IMR-90 (cell line): ENCODE data around the gene ATP9B. TPM values are rescaled to one million over a fixed set of nuclear protein-coding genes. Genes with fewer than 3 reads are reported as not detected.

ENCODE experiments used
- ATAC-seq: fragments of 200-7000 bp; cut with Tn5 transposase; 2 replicates; pipeline ENCODE4 v1.9.1; 2020; ENCODE audit warnings: low read depth, mild to moderate bottlenecking, moderate library complexity
- BruUV-seq: library from RNA; stranded (reverse); fragments of 400-500 nt; replicated peaks from 2 replicates; lab custom pipeline; 2021; lab: Mats Ljungman, UMichigan
- CTCF ChIA-PET: fragments of 300-600 bp; formaldehyde crosslinking; extraction: SDS; loops from one replicate; lab custom pipeline; 2021; ENCODE audit warnings: antibody characterized with exemption; lab: Yijun Ruan, JAX
- POLR2A ChIA-PET: fragments of 300-600 bp; sonication (Branson Sonifier 250); formaldehyde crosslinking; loops from one replicate; lab custom pipeline; 2022; ENCODE audit warnings: antibody characterized with exemption; ENCODE audit not compliant: unreplicated experiment; lab: Charles Lee
- DNase-seq: peaks from one replicate; pipeline ENCODE4 v3.0.0; 2013
- H2AFZ ChIP-seq: replicated peaks from 2 replicates; pipeline ENCODE3; 2013; ENCODE audit warnings: low read length, mild to moderate bottlenecking; ENCODE audit not compliant: poor library complexity
- H2AK5ac ChIP-seq: 2 replicates; pipeline ENCODE4 v1.6.1; 2013; ENCODE audit warnings: low read depth, low read length, inconsistent platforms
- H2AK9ac ChIP-seq: replicated peaks from 2 replicates; pipeline ENCODE3; 2013; ENCODE audit warnings: mild to moderate bottlenecking, low read depth, low read length, moderate library complexity; ENCODE audit not compliant: poor library complexity
- H2BK120ac ChIP-seq: 2 replicates; pipeline ENCODE4 v1.6.1; 2013; ENCODE audit warnings: low read depth, low read length, inconsistent platforms
- H2BK15ac ChIP-seq: 3 replicates; pipeline ENCODE4 v1.6.1; 2013; ENCODE audit warnings: low read depth, low read length, inconsistent platforms
- H2BK20ac ChIP-seq: 2 replicates; pipeline ENCODE4 v1.6.1; 2013; ENCODE audit warnings: low read depth, mild to moderate bottlenecking, inconsistent platforms, low read length, moderate library complexity
- H2BK5ac ChIP-seq: 2 replicates; pipeline ENCODE4 v1.6.1; 2013; ENCODE audit warnings: mild to moderate bottlenecking, low read depth, low read length, inconsistent platforms; ENCODE audit not compliant: poor library complexity, severe bottlenecking
- H3K14ac ChIP-seq: replicated peaks from 2 replicates; pipeline ENCODE4 v1.6.1; 2013; ENCODE audit warnings: low read depth, low read length, inconsistent platforms
- H3K18ac ChIP-seq: 2 replicates; pipeline ENCODE4 v1.6.1; 2013; ENCODE audit warnings: low read depth, low read length, control low read depth
- H3K23ac ChIP-seq: 2 replicates; pipeline ENCODE4 v1.6.1; 2013; ENCODE audit warnings: low read depth, low read length, inconsistent platforms
- H3K27ac ChIP-seq: 2 replicates; pipeline ENCODE4 v1.5.1; 2013; ENCODE audit warnings: mild to moderate bottlenecking, control low read depth, low read length; ENCODE audit not compliant: insufficient read depth
- H3K27me3 ChIP-seq: 2 replicates; pipeline ENCODE4 v1.6.1; 2013; ENCODE audit warnings: low read length; ENCODE audit not compliant: control insufficient read depth, insufficient read depth
- H3K36me3 ChIP-seq: 2 replicates; pipeline ENCODE4 v1.6.1; 2013; ENCODE audit warnings: low read length, mixed read lengths; ENCODE audit not compliant: control insufficient read depth, insufficient read depth
- H3K4ac ChIP-seq: 2 replicates; pipeline ENCODE4 v1.6.1; 2013; ENCODE audit warnings: low read depth, low read length, inconsistent platforms
- H3K4me1 ChIP-seq: 2 replicates; pipeline ENCODE4 v1.6.1; 2013; ENCODE audit warnings: low read length, mixed read lengths; ENCODE audit not compliant: control insufficient read depth, insufficient read depth
- H3K4me2 ChIP-seq: 2 replicates; pipeline ENCODE4 v1.6.1; 2013; ENCODE audit warnings: low read depth, mild to moderate bottlenecking, control low read depth, low read length, moderate library complexity
- H3K4me3 ChIP-seq: 2 replicates; pipeline ENCODE4 v1.5.1; 2013; ENCODE audit warnings: low read depth, mild to moderate bottlenecking, control low read depth, low read length, moderate library complexity; ENCODE audit not compliant: insufficient read depth
- H3K56ac ChIP-seq: 2 replicates; pipeline ENCODE4 v1.6.1; 2013; ENCODE audit warnings: low read length, inconsistent platforms; ENCODE audit not compliant: insufficient read depth; ENCODE audit errors: extremely low read depth
- H3K79me1 ChIP-seq, 2 experiments: 2 replicates each; pipeline ENCODE4 v1.6.1; 2013; ENCODE audit warnings: low read length in 2 of 2, inconsistent platforms in 1 of 2, low read depth in 1 of 2
- H3K9ac ChIP-seq: 2 replicates; pipeline ENCODE4 v1.6.1; 2013; ENCODE audit warnings: low read depth, low read length, control low read depth
- H3K9me1 ChIP-seq: 2 replicates; pipeline ENCODE4 v1.6.1; 2013; ENCODE audit warnings: low read length, inconsistent platforms; ENCODE audit not compliant: insufficient read depth
- H3K9me3 ChIP-seq: 2 replicates; pipeline ENCODE4 v1.6.1; 2013; ENCODE audit warnings: low read length; ENCODE audit not compliant: control insufficient read depth, insufficient read depth
- H4K20me1 ChIP-seq: 2 replicates; pipeline ENCODE4 v1.6.1; 2013; ENCODE audit warnings: low read length, inconsistent platforms; ENCODE audit not compliant: insufficient read depth
- H4K5ac ChIP-seq: 2 replicates; pipeline ENCODE4 v1.6.1; 2013; ENCODE audit warnings: mild to moderate bottlenecking, low read depth, low read length, control low read depth
- H4K8ac ChIP-seq, 2 experiments: 2 replicates each; pipeline ENCODE4 v1.6.1; 2013; ENCODE audit warnings: low read depth in 2 of 2, low read length in 2 of 2, control low read depth in 1 of 2, inconsistent platforms in 1 of 2
- H4K91ac ChIP-seq: 2 replicates; pipeline ENCODE4 v1.6.1; 2013; ENCODE audit warnings: low read depth, low read length, inconsistent platforms; ENCODE audit not compliant: insufficient read depth
- CEBPB ChIP-seq: IDR thresholded peaks from 2 replicates; pipeline ENCODE4 v1.6.1; 2012; ENCODE audit warnings: low read depth, low read length, improper control_type of control experiment
- CHD1 ChIP-seq: IDR thresholded peaks from 2 replicates; pipeline ENCODE4 v1.6.1; 2012; ENCODE audit warnings: low read depth, low read length, improper control_type of control experiment
- CTCF ChIP-seq: conservative IDR thresholded peaks from 2 replicates; pipeline ENCODE4 v1.5.1; 2012; ENCODE audit warnings: mild to moderate bottlenecking, low read depth, low read length, improper control_type of control experiment
- FOS ChIP-seq: fragments of 150-350 bp; IDR thresholded peaks from 2 replicates; pipeline ENCODE4 v1.6.1; 2016; ENCODE audit warnings: low read depth, low read length
- MAFK ChIP-seq: IDR thresholded peaks from 2 replicates; pipeline ENCODE4 v1.6.1; 2012; ENCODE audit warnings: low read depth, low read length, improper control_type of control experiment
- MAZ ChIP-seq: IDR thresholded peaks from 2 replicates; pipeline ENCODE4 v1.6.1; 2012; ENCODE audit warnings: low read depth, mild to moderate bottlenecking, low read length, improper control_type of control experiment, moderate library complexity, borderline replicate concordance
- MXI1 ChIP-seq: IDR thresholded peaks from 2 replicates; pipeline ENCODE4 v1.6.1; 2012; ENCODE audit warnings: low read depth, mild to moderate bottlenecking, low read length, moderate library complexity, borderline replicate concordance
- NFE2L2 ChIP-seq: fragments of 150-350 bp; IDR thresholded peaks from 2 replicates; pipeline ENCODE4 v1.6.1; 2016; ENCODE audit warnings: low read depth, mild to moderate bottlenecking, low read length
- POLR2A ChIP-seq: IDR thresholded peaks from 2 replicates; pipeline ENCODE4 v1.6.1; 2012; ENCODE audit warnings: mild to moderate bottlenecking, low read depth, low read length
- RAD21 ChIP-seq: IDR thresholded peaks from 2 replicates; pipeline ENCODE4 v1.6.1; 2012; ENCODE audit warnings: low read length, improper control_type of control experiment
- SMC3 ChIP-seq: fragments of 150-350 bp; IDR thresholded peaks from 2 replicates; pipeline ENCODE4 v1.6.1; 2016; ENCODE audit warnings: low read depth, mild to moderate bottlenecking, antibody characterized with exemption, low read length, moderate library complexity
- USF2 ChIP-seq: fragments of 150-350 bp; IDR thresholded peaks from 2 replicates; pipeline ENCODE4 v1.6.1; 2017; ENCODE audit warnings: mild to moderate bottlenecking, antibody characterized with exemption, low read length, low read depth
- WGBS, 2 experiments: methylation state at CpG; one replicate each; pipeline versions ENCODE4 v1.1.5 to v1.1.7; 2013; ENCODE audit warnings: missing lambda C conversion rate in 2 of 2; ENCODE audit not compliant: insufficient read length in 1 of 2; ENCODE audit errors: extremely low coverage in 2 of 2; 5-methylcytosine and 5-hydroxymethylcytosine counted together
- dilution Hi-C: fragments of 300-500 bp; cut with HindIII; formaldehyde crosslinking; loops from one replicate; pipeline ENCODE4 v1.14.3; 2018; ENCODE audit warnings: low sequenced_read_pairs; ENCODE audit not compliant: unreplicated experiment
- in situ Hi-C: fragments of 300-500 bp; cut with MboI; formaldehyde crosslinking; loops from 3 replicates; pipeline ENCODE4 v1.14.3; 2019; ENCODE audit warnings: low sequenced_read_pairs, inconsistent platforms, mixed read lengths
- intact Hi-C: fragments of 100-400 bp; cut with micrococcal nuclease; formaldehyde crosslinking; loops from 2 replicates; pipeline ENCODE4 v1.10.0; 2022
- polyA plus RNA-seq, 3 experiments: library from polyadenylated mRNA; depleted of rRNA; stranded (reverse); fragments of >200 nt; gene quantifications; 2 replicates each; pipeline ENCODE4 v1.2.3, GENCODE V29; 2012; ENCODE audit warnings: low replicate concordance in 1 of 3
- total RNA-seq: library from RNA; depleted of rRNA; stranded (reverse); fragments of >200 nt; gene quantifications from 2 replicates; pipeline ENCODE4 v1.2.3, GENCODE V29; 2012

The ATP9B gene
- total and polyA plus RNA-seq, 2 of the 4 experiments (the other 2 are of a cell fraction): 11.0 to 11.5 TPM

GRCh38 chr18:79402977-79403722, 334.0 kb downstream of the ATP9B start:
- Histone ChIP-seq H2AK5ac (no peak overlapping the region), H2AK9ac (no peak overlapping the region), H3K18ac (no peak overlapping the region), H3K4me2 (no peak overlapping the region), H3K36me3 (no peaks in the 10 kb centered on the region), H3K4me3 (no peak overlapping the region), H2BK120ac (no peak overlapping the region), H3K9me1 (no peaks in the 10 kb centered on the region), H3K9ac (no peak overlapping the region), H3K27me3 (no peaks in the 10 kb centered on the region), H2BK15ac (no peak overlapping the region), H3K79me1 (no peaks in the 10 kb centered on the region), H2AFZ (no peak overlapping the region), H3K4me1 (peaks cover 1% of the 10 kb centered on the region; the same call in 1 of the 2 replicates), H2BK20ac (no peak overlapping the region), H4K5ac (no peak overlapping the region), H3K9me3 (no peaks in the 10 kb centered on the region), H3K14ac (no peak overlapping the region), H4K20me1 (no peaks in the 10 kb centered on the region), H3K27ac (no peak overlapping the region), H2BK5ac (no peak overlapping the region), H4K91ac (no peak overlapping the region), H3K4ac (no peak overlapping the region), H4K8ac (no peak overlapping the region), H3K23ac (no peak overlapping the region), H3K56ac (no peak overlapping the region)
- ATAC-seq (no peak), DNase-seq (no peak)
- no peak for TF ChIP-seq FOS
- TF ChIP-seq RAD21: no peak
- TF ChIP-seq MXI1: no peak
- no peak for TF ChIP-seq SMC3
- no peak for TF ChIP-seq POLR2A
- TF ChIP-seq NFE2L2: no peak
- TF ChIP-seq CEBPB: no peak
- no peak for TF ChIP-seq USF2
- TF ChIP-seq CTCF: no peak
- no peak for TF ChIP-seq MAZ
- TF ChIP-seq MAFK: no peak
- TF ChIP-seq CHD1: no peak
- no TSS peak for BruUV-seq
- WGBS, 2 experiments: 71% methylated on average over 8 of the region's 27 CpGs; no CpG with 5 or more reads in 1 of the 2 experiments
- dilution Hi-C loops: no loop called here
- ChIA-PET POLR2A (interaction anchor here (0.6 kb wide), 1 partner anchor 43 kb away, joined by 3 read pairs; no protein-coding TSS in a partner anchor), CTCF (no interaction called here)
- in situ Hi-C loops: no loop called here
- intact Hi-C loops: no loop called here
